ENCODE data around the gene DPP6.
"Not testable (repeated sequence)": the region's sequence is repeated elsewhere in the genome, so short reads cannot be mapped to it uniquely, and the experiment has no call there.

Gene DPP6

DNA sequence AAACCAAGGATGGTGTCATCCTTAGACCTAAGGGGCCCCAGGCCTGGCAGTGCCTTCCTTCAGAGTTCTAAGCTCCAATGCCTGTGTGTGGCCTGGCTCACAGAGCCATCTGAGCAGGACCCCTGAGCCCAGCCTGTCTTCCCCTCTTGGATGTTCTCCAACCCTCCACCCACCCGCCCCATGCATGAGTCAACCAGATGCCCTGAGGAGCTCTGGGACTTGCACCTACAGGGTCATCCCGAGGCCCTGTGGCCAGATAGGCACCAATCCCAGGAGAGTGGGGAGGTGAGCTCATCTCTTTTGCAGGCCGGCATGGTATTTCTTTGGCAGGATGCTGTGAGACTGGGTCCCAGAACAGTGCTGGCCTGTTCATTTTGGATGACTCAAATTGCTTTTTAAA is 103.7 kb downstream of the DPP6 start:
- not testable (repeated sequence) for DNase-seq

GRCh38 chr7:154162921-154163320 is 110.7 kb downstream of the DPP6 start:
- DNase-seq, result not testable (repeated sequence)

DNA sequence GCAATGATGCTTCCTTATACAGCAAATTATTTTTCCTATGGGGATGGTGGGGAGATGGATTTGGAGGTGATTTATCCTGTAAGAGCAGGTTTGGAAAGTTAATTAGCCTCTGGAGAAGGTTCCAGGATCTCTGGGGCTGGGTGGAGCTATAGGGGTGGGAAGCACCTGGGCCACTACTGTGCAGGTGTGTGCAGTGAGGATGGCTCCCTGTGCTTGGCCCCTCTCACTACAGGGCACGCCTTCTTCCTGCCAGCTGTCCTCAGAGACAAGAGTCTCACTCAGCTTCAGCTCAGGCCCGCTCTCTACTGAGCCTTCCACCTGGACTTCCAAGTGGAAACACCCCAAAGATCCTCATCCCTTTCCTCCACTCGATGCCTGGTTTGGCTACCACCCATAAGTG is 111.4 kb downstream of the DPP6 start:
- not testable (repeated sequence) for DNase-seq

DNA sequence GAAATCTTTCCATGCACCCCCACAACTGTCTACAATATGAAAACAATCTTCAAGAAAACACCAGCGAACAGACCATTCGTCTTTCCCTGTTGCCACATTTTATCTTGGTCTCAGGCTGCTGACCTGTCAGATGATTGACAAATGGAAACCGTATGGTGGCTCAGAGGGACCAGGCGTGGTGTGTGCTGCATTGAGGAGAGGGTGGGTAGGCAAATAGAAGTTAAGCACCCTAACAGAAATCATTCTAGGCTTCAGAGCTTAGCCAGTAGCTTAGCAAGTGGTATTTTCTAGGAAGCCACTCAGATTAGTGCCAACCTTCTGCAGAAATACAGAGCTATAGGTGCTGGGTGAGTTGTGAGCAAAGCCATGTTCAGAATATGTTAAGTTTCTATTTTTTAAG is 114.9 kb downstream of the DPP6 start:
- no peak for DNase-seq

DNA sequence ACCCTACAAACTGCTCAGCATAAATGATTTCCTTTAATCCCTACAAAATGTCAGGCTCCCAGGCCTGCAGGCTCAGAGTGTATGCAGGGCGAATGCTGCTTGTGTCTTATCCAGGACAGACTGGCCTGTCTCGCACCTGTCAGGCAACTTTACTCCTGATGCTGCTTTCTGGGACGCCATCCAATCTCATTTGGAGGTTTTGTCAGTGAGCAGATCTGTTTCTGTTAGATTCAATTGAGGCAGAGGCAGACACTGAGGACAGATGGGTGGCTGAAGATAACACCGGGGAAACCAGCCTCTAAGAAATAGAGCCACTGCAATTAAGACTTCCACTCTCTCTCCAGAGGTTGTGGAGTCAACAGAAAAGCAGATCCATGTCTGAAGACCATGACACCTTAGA is 115.6 kb downstream of the DPP6 start:
- DNase-seq, result no peak

DNA sequence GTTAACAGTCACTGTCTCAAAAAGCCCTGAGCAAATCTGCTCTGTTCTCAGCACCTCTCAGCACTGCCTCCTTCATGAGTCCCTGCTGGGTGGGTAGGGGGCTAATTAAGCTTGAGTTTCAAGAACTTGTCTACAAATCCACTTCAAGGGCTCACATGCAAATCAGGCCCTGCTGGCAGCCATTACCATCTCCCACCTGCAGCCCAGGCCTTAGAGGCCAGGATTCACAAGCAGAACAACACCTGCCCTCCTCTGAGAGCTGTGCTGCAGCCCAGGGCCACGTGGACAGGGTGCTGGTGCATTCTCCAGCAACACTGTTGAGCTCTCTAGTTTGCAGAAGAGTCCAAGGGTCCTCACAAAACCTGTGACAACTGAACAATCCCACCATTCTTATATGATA is 119.2 kb downstream of the DPP6 start:
- DNase-seq, result no peak

DNA sequence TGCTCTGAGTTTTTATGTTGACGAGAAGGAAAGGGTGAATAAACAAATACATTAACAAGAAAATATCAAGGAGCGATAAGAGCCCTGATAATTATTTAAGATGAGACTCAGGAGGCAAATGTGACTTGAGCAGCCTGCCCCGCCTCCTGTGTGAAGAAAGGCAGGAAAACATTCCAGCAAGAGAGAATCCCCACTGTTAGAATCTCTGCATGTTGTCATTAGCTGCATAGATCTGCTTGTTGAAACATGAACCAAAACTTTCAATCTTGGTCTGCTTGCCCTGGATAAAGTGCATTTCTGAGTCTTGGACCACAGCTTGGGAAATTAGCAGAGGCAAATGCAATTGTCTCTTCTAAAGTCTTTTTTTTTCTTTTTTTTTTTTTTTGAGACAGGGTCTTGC is 120.0 kb downstream of the DPP6 start:
- DNase-seq, result no peak

DNA sequence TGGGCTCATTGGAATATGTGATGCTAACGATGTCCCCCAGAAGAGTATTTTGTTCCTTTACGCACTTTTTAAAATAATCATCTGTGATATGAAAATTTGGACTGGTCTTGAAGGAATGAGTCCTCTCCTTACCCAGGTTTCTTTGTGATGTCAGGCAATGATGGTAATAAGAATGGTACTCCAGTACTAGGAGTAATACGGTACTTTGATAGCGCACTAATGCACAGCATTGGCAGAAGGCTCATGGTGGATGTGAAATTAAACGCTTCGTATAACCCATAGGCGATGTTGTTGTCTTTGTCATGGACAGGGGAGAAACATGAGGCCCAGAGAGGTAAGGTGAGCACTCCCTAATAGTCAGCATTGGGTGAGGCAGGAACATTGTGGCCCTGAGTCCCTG is 125.4 kb downstream of the DPP6 start:
- DNase-seq, result no peak

- DNase-seq, result no peak
Measured at GRCh38 chr7:154178895-154179294, 126.7 kb downstream of the DPP6 start.

- DNase-seq, result no peak
Measured at GRCh38 chr7:154183482-154183881, 131.3 kb downstream of the DPP6 start.

DNA sequence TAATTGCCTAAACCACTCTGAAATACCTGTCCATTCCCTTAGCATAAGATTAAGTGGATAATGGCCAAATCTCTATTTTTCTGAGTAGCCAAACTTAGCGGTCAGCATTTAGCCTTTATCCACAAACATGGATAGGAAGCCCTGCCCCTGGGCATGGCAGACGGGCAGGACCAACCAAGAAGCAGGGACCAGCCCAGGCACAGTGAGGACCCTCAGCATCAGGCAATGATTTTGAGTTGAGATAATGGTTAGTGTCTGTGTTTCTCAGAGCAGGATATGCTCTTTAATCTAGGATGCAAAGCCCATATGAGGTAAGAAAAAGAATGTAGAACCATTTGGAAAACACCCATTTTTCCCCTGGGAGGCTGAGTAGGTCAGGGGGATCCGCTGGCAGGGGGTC is 131.7 kb downstream of the DPP6 start:
- no peak for DNase-seq

DNA sequence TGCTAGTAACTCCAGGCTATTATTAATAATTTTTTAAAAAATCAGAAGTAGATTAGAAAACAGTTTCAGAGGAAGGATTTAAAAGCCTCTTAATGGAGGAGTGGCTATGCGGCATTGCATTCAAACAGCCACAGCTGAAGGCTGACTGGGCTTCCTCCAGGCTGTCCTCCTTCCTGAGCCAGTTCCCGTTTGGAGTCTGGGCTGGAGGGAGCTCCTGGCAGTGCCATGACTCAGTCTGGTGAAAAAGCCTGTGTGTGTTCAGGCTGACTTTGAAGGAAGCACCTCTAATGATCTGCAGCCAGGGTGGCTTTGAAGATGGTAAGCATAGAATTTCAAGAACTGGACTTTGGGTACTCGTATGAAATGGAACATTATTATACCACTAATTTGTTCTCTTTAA is 134.6 kb downstream of the DPP6 start:
- DNase-seq, result no peak

GRCh38 chr7:154188330-154188729 is 136.1 kb downstream of the DPP6 start:
- no peak for DNase-seq

- no peak for DNase-seq
Measured at GRCh38 chr7:154195266-154195665, 143.1 kb downstream of the DPP6 start.

- no peak for DNase-seq
Measured at GRCh38 chr7:154198481-154198880, 146.3 kb downstream of the DPP6 start.

- DNase-seq, result no peak
Measured at GRCh38 chr7:154200241-154200640, 148.0 kb downstream of the DPP6 start.

DNA sequence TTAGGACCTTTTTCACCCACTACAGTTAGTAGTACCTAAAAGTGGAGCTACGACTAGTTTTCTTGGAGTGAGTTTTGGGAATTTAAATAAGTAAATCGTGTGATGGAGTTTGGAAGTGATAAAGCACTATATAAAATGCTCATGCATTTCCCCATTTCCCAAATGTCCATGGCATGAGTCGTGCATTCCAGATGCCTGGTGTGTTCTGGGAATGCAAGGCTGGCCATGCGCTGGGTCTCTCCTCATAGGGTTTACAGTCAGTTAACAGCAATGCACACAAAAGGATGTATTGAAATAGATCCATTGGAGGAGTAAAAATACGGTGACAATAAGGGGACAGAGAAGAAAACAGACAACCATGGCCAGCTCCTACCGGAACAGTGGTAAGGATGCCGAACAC is 149.8 kb downstream of the DPP6 start:
- no peak for DNase-seq

- no peak for DNase-seq
Measured at GRCh38 chr7:154204046-154204445, 151.8 kb downstream of the DPP6 start.

GRCh38 chr7:154212861-154213260 is 160.7 kb downstream of the DPP6 start:
- no peak for DNase-seq

DNA sequence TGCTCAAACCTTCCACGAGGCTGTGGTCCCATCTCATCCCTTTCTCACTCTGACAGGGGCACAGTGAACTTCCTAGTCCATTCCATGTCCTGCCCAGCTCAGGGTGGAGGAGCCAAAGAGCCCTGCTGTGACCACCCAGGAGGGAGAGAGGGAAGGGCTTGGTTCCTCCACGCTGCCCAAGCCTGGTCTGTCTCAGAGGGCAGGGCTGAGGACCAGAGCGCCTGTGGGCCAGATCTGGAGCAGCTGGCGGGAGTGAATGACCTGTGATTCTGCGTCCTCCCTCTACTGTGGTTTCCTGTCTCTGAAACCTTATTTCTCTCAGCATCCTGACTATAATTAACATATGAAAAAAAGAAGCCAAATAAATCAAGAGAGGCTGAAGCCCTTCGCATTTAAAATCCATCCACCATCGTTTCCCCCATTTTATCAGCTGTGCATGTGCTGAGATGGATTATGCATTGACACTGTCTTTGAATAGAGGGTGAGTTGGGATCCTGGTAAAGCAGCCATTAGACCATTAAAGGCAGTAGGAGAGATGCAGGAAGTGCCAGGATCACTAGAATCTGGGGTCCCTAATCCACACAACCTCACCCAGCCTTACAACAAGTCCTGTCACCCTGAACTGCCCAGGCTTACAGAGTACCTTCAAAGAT is 165.6 kb downstream of the DPP6 start:
- no peak for DNase-seq

GRCh38 chr7:154231732-154232131 is 179.5 kb downstream of the DPP6 start:
- no peak for DNase-seq

DNA sequence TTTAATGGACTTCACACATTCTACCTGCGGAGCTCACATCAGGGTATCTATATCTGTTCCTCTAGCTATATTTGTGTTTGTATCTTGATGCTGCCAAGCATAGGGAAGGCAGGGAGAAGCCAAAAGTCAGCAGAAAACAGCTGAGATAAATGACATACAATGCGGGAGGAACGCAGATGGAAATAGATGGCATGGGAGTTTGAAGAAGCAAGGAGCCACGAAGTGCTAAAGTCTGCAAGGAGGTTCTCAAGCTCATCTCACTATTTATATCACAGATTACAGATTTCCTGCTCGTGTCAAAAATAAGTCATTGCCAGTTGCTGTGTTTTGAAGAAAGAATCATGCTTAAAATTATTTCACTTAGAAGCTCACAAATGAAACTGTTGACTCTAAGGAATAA is 180.5 kb downstream of the DPP6 start:
- no peak for DNase-seq

- no peak for DNase-seq
Measured at GRCh38 chr7:154241988-154242387, 189.8 kb downstream of the DPP6 start.

DNA sequence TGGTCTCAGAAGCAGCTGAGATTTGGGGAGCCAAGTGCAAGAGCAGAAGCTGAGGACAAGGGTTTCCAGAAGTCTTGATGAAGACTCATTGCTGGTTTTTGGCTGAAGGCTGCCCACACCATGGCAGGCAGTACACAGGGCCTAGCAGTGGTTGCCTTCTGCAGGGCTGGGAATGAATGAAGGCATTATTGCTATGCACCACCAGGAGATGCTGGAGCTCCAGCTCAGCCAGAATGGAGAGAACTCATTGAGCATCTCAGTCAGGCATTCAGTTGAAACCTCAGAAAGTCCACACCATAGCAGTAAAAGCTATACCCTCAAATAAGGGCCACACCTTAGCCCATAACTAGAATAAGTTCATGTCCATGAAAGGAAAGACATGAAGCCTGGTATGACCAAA is 190.5 kb downstream of the DPP6 start:
- no peak for DNase-seq

GRCh38 chr7:154252046-154252445 is 199.8 kb downstream of the DPP6 start:
- no peak for DNase-seq

DNA sequence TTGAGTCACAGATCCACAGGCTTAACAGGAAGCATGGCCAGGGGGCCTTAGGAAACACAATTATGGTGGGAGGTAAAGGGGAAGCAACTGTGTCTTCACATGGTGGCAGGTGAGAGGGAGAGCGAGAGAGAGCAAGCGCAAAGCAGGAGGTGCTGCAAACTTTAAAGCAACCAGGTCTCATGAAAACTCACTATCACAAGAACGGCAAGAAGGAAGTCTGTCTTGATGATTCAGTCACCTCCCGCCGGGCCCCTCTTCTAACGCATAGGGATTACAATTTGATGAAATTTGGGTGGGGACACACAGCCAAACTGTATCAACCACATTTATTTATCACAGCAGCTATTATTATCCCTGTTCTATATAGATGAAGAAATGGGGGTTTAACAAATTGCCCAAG is 201.6 kb downstream of the DPP6 start:
- no peak for DNase-seq

Data from NCI-H1048 (cell line).